Colon (tissue), 2 donors: ENCODE measurements around the gene PLCG1.
"Not testable (repeated sequence)": the region's sequence is repeated elsewhere in the genome, so short reads cannot be mapped to it uniquely, and the experiment has no call there.

Experiments
- FAIRE-seq: peaks from 2 replicates; lab custom pipeline; 2012; peaks lifted over from hg19 to GRCh38; lab: Jason Lieb, UNC
- donor health status: control.
- donor health status: control.

PLCG1 gene

GRCh38 chr20:41136680-41137613, at the start of gene PLCG1:
Gene PLCG1, plus strand, starts transcription at chr20:41137543. Its CDS starts 99 bp downstream, at chr20:41137642.
- FAIRE-seq: no peak

GRCh38 chr20:41087777-41088176, 49.6 kb upstream of the PLCG1 start:
- FAIRE-seq: no peak

- FAIRE-seq: no peak
These were observed 47.8 kb upstream of the PLCG1 start for GRCh38 chr20:41089555-41089954.

- no peak for FAIRE-seq
These were observed 45.4 kb upstream of the PLCG1 start for GRCh38 chr20:41091927-41092326.

GRCh38 chr20:41094353-41095055, 42.8 kb upstream of the PLCG1 start:
- no peak for FAIRE-seq

- FAIRE-seq: no peak
These were observed 42.0 kb upstream of the PLCG1 start for GRCh38 chr20:41095110-41095969.

- FAIRE-seq: no peak
These were observed 38.6 kb upstream of the PLCG1 start for GRCh38 chr20:41098703-41099250.

GRCh38 chr20:41100001-41100480, 37.3 kb upstream of the PLCG1 start:
- FAIRE-seq: no peak

- FAIRE-seq: no peak
These were observed 35.7 kb upstream of the PLCG1 start for GRCh38 chr20:41101660-41102059.

GRCh38 chr20:41108531-41108930, 28.8 kb upstream of the PLCG1 start:
- FAIRE-seq: no peak

- FAIRE-seq: no peak
These were observed 27.3 kb upstream of the PLCG1 start for GRCh38 chr20:41110012-41110411.

GRCh38 chr20:41110930-41111577, 26.3 kb upstream of the PLCG1 start:
- no peak for FAIRE-seq

GRCh38 chr20:41111578-41111951, 25.8 kb upstream of the PLCG1 start:
- FAIRE-seq: no peak

- no peak for FAIRE-seq
These were observed 20.9 kb upstream of the PLCG1 start for GRCh38 chr20:41116282-41116956.

GRCh38 chr20:41118159-41118558, 19.2 kb upstream of the PLCG1 start:
- FAIRE-seq: not testable (repeated sequence)

GRCh38 chr20:41118632-41119031, 18.7 kb upstream of the PLCG1 start:
- no peak for FAIRE-seq

- no peak for FAIRE-seq
These were observed 17.5 kb upstream of the PLCG1 start for GRCh38 chr20:41119614-41120561.

- no peak for FAIRE-seq
These were observed 15.9 kb upstream of the PLCG1 start for GRCh38 chr20:41121399-41121798.

- FAIRE-seq: no peak
These were observed 13.7 kb upstream of the PLCG1 start for GRCh38 chr20:41123631-41124030.
